ENCODE results near the gene DENND1C.

DENND1C gene

DNA sequence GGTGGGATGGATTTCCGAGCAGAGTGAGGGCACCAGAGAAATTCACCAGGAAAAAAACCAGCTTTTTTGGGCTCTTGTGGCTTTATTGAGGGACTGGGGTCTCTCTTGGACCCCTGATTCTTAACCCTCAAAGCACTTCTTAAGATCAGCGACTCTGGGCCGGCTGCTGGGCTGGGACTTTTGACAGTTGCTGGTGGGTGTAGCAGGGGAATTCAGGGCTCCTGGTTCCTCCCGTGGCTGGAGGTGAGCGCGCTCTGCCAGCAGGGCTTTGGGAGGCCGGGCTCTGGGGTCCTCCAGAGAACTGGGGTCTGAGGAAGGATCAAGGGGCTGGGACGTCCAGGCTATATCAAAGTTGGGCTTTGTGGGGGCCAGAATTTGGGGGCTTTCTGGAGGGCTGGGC is 14.2 kb downstream of the DENND1C start:
- H3K9ac ChIP-seq (ENCODE audit: low read length) = no peak overlapping the region

DNA sequence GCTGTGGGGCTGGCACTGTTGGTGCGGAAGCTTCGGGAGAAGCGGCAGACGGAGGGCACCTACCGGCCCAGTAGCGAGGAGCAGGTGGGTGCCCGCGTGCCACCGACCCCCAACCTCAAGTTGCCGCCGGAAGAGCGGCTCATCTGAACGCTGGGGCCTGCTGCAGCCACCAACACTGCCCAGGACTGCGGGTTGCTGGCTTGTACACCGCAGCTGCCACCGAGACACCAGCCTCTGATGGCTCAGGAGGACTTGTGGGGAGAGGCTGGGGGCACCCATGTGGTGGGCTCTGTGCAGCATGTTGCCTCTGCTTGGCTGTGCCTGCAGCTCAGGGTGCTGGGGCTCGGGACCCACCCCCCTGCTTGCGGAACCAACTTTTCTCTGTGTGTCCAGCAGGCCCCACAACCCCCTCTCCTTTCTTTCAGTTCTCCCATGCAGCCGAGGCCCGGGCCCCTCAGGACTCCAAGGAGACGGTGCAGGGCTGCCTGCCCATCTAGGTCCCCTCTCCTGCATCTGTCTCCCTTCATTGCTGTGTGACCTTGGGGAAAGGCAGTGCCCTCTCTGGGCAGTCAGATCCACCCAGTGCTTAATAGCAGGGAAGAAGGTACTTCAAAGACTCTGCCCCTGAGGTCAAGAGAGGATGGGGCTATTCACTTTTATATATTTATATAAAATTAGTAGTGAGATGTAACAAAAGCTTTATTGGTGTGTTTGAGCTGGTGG is 14.9 kb downstream of the DENND1C start:
- H3K9ac ChIP-seq (ENCODE audit: low read length) = no peak overlapping the region
- no peaks in the 10 kb centered on the region for H3K79me2 ChIP-seq (ENCODE audit: insufficient read depth, low read length)

More for the DNA sequence above, 14.2 kb downstream of the DENND1C start:
- no peaks in the 10 kb centered on the region for H3K9me2 ChIP-seq (ENCODE audit: low read depth, low read length)
- no peak overlapping the region for H3K27ac ChIP-seq (ENCODE audit: low read depth, low read length, poor library complexity, severe bottlenecking)
- no peaks in the 10 kb centered on the region for H3K4me1 ChIP-seq (ENCODE audit: insufficient read depth, low read length, severe bottlenecking)
- H2AFZ ChIP-seq (ENCODE audit: low read length) = no peak overlapping the region
- no peaks in the 10 kb centered on the region for H3F3A ChIP-seq (ENCODE audit: insufficient read depth, low read length)
- H4K20me1 ChIP-seq (ENCODE audit: insufficient read depth, low read length) = no peaks in the 10 kb centered on the region
- H3K79me2 ChIP-seq (ENCODE audit: insufficient read depth, low read length) = no peaks in the 10 kb centered on the region
- H3K36me3 ChIP-seq (ENCODE audit: insufficient read depth, low read length) = no peaks in the 10 kb centered on the region
- TF ChIP-seq EZH2 (IDR thresholded peaks at IDR 0.05; ENCODE audit: borderline replicate concordance, low read length) (no peak), CTCF (IDR thresholded peaks at IDR 0.05; ENCODE audit: low read length) (no peak)
- H3K9me3 ChIP-seq (ENCODE audit: low read length) = no peaks in the 10 kb centered on the region
- H3K4me3 ChIP-seq (ENCODE audit: low read depth, low read length, poor library complexity, severe bottlenecking) = no peak overlapping the region
- H3K4me2 ChIP-seq (ENCODE audit: low read length) = no peak overlapping the region
- 0 out of 2 replicates have a peak, but pooled peaks cover 5% of the 10 kb centered on the region for H3K27me3 ChIP-seq (ENCODE audit: insufficient read depth, low read length)

GRCh38 chr19:6465663-6466062 is 15.9 kb downstream of the DENND1C start:
- no peak overlapping the region for H2AFZ ChIP-seq (ENCODE audit: low read length)

More for the DNA sequence above, 14.9 kb downstream of the DENND1C start:
- Histone ChIP-seq H3K9me3 (ENCODE audit: low read length) (no peaks in the 10 kb centered on the region), H4K20me1 (ENCODE audit: insufficient read depth, low read length) (no peaks in the 10 kb centered on the region), H3F3A (ENCODE audit: insufficient read depth, low read length) (no peaks in the 10 kb centered on the region), H3K27ac (ENCODE audit: low read depth, low read length, poor library complexity, severe bottlenecking) (no peak overlapping the region), H2AFZ (ENCODE audit: low read length) (no peak overlapping the region), H3K4me1 (ENCODE audit: insufficient read depth, low read length, severe bottlenecking) (no peaks in the 10 kb centered on the region), H3K9me2 (ENCODE audit: low read depth, low read length) (no peaks in the 10 kb centered on the region), H3K4me2 (ENCODE audit: low read length) (no peak overlapping the region), H3K27me3 (ENCODE audit: insufficient read depth, low read length) (0 out of 2 replicates have a peak, but pooled peaks cover 5% of the 10 kb centered on the region), H3K36me3 (ENCODE audit: insufficient read depth, low read length) (no peaks in the 10 kb centered on the region), H3K4me3 (ENCODE audit: low read depth, low read length, poor library complexity, severe bottlenecking) (no peak overlapping the region)
- TF ChIP-seq CTCF (IDR thresholded peaks at IDR 0.05; ENCODE audit: low read length) = no peak
- TF ChIP-seq EZH2 (IDR thresholded peaks at IDR 0.05; ENCODE audit: borderline replicate concordance, low read length) = no peak

More at GRCh38 chr19:6465663-6466062, 15.9 kb downstream of the DENND1C start:
- Histone ChIP-seq H4K20me1 (ENCODE audit: insufficient read depth, low read length) (no peaks in the 10 kb centered on the region), H3F3A (ENCODE audit: insufficient read depth, low read length) (no peaks in the 10 kb centered on the region), H3K4me3 (ENCODE audit: low read depth, low read length, poor library complexity, severe bottlenecking) (no peak overlapping the region), H3K27me3 (ENCODE audit: insufficient read depth, low read length) (0 out of 2 replicates have a peak, but pooled peaks cover 5% of the 10 kb centered on the region), H3K36me3 (ENCODE audit: insufficient read depth, low read length) (no peaks in the 10 kb centered on the region), H3K4me1 (ENCODE audit: insufficient read depth, low read length, severe bottlenecking) (no peaks in the 10 kb centered on the region), H3K9me3 (ENCODE audit: low read length) (no peaks in the 10 kb centered on the region), H3K27ac (ENCODE audit: low read depth, low read length, poor library complexity, severe bottlenecking) (no peak overlapping the region), H3K79me2 (ENCODE audit: insufficient read depth, low read length) (no peaks in the 10 kb centered on the region), H3K4me2 (ENCODE audit: low read length) (no peak overlapping the region), H3K9me2 (ENCODE audit: low read depth, low read length) (no peaks in the 10 kb centered on the region), H3K9ac (ENCODE audit: low read length) (no peak overlapping the region)
- TF ChIP-seq CTCF (IDR thresholded peaks at IDR 0.05; ENCODE audit: low read length) = no peak
- no peak for TF ChIP-seq EZH2 (IDR thresholded peaks at IDR 0.05; ENCODE audit: borderline replicate concordance, low read length)
